HK-2 (cell line): ENCODE data around the gene CPLX1.
A peak's percentile ranks its signal among the peaks of the same experiment; 100 is the strongest.

ENCODE experiments used
- DNase-seq: peaks from one replicate; pipeline ENCODE4 v3.0.0-alpha.2; 2018; ENCODE audit not compliant: unreplicated experiment

CPLX1 gene

GRCh38 chr4:832536-832935 is 6.6 kb upstream of the CPLX1 start:
- no peak for DNase-seq

- no peak for DNase-seq
Observed at GRCh38 chr4:832108-832507, 6.2 kb upstream of the CPLX1 start.

- no peak for DNase-seq
Observed at GRCh38 chr4:831483-831805, 5.5 kb upstream of the CPLX1 start.

- no peak for DNase-seq
Observed at GRCh38 chr4:830601-831482, 4.9 kb upstream of the CPLX1 start.

- no peak for DNase-seq
Observed at GRCh38 chr4:829761-830600, 4.1 kb upstream of the CPLX1 start.

GRCh38 chr4:829291-829690 is 3.4 kb upstream of the CPLX1 start:
- DNase-seq, result no peak

GRCh38 chr4:828641-829271 is 2.8 kb upstream of the CPLX1 start:
- no peak for DNase-seq

- no peak for DNase-seq
Observed at GRCh38 chr4:827209-828081, 1.5 kb upstream of the CPLX1 start.

GRCh38 chr4:826508-827208 is 729 bp upstream of the CPLX1 start:
- no peak for DNase-seq

GRCh38 chr4:825063-825970 is 612 bp downstream of the CPLX1 start:
- peak; percentile 44 for DNase-seq

- DNase-seq, result no peak
Observed at GRCh38 chr4:824461-825062, 1.4 kb downstream of the CPLX1 start.

- DNase-seq, result no peak
Observed at GRCh38 chr4:823761-824460, 2.0 kb downstream of the CPLX1 start.

GRCh38 chr4:823176-823760 is 2.7 kb downstream of the CPLX1 start:
- no peak for DNase-seq

- DNase-seq, result no peak
Observed at GRCh38 chr4:822361-823175, 3.4 kb downstream of the CPLX1 start.

- no peak for DNase-seq
Observed at GRCh38 chr4:821631-822030, 4.3 kb downstream of the CPLX1 start.

GRCh38 chr4:821181-821591 is 4.7 kb downstream of the CPLX1 start:
- DNase-seq, result no peak
